HG03520 (cell line): ENCODE measurements around the gene IL17REL.

Experiments used
- ATAC-seq: cut with Tn5 transposase; IDR thresholded peaks from one replicate; pipeline ENCODE4 v1.9.1; 2021; ENCODE audit warnings: mild to moderate bottlenecking, moderate library complexity; ENCODE audit not compliant: unreplicated experiment

IL17REL gene

DNA sequence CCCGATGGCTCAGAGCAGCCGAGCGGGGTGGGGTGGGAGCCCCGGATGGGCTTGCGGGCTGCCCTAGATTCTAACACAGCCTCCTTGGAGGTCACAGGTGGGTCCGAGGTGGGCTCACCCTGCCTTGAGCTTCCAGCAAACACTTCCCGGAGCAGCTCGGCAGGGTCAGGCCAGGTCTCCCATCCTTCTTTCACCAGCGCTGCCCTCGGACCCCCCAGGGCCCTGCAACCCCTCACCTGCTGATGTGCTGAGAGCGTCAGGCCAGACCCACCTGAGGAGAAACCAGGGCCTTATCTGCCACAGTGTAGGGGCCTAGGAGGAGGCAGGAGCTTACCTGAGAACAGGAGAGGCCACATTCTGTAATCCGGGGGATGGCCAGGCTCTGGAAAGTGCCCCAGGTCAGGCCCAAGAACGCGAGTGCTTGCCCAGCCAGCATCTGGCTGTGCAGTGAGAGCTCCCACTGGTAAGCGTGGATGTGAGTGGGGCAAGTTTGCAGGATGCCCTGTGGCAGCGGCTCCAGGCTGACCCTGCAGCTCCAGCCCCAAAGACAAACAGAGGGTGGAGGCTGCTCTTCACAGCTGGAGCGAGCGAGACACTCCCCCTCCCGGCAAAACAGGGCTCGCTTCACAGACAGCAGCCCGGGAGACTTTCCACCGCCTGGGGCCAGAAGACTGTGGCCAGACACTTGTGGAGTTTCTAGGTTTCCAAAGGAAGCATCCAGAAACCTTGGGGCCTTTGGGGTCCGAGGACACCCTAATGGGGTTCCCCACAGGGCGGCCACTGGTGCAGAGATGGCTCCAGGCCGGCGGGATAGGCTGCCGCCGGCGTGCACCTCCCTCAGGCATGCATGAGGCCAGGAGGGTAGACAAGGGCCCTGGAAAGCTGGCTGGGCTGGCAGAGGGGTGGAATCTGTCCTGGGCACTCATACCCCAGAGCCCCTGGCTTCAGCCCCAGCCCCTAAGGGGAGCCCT, at the start of gene IL17REL:
IL17REL (minus strand) TSS at position 555 of the 971 bp plus-strand sequence; CDS start at position 436, 119 bp downstream.
- ATAC-seq: no peak

DNA sequence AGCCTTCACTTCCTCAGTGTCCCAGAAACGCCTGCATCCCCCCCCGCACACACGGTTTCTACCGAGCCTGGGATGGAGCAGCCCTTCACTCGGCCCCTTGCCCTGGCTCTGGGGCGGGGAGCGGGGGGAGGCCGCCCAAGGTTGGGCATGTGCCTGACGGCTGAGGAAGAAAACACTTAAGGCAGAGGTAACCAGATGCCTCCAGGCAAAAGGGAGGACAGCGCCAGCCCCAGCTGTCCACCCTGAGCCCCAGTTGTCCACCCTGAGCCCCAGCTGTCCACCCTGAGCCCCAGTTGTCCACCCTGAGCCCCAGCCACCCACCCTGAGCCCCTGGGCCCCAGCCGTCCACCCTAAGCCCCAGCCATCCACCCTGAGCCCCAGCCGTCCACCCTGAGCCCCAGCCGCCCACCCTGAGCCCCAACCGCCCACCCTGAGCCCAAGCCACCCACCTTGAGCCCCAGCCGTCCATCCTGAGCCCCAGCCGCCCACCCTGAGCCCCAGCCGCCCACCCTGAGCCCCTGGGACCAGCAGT, 49.3 kb upstream of the IL17REL start:
- ATAC-seq: no peak

DNA sequence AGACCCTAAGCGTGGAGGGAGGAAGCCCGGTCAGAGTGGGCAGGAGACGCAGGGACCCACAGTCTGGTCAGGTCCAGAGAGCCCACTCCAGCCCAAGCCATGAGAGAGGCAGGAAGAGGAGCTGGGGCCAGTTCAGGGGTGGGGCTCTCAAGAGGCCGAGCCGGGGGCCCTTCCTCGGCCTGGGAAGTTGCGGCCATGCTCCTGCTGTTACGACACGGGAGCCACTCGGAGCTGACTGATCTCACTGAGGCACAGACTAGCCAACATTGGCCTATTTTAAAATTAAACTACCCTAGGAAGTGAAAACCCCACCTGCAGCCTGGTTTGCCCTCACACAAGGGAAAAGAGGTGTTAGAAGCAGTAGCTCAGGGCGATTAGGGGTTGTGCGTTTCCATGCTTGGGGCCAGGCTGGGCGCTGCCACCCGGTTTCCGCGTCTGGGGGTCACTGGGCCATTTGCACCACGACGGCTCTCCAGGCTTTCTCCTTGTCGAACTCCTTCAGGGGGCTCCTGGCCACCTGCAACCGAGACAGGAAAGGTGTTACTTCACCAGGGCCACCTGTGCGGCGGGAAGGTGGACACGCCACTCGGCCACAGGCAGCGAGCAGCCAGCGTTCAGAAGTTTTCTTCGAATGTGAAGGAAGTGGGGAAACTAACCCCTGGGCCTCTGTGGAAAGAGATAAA, 48.7 kb upstream of the IL17REL start:
- ATAC-seq: no peak

DNA sequence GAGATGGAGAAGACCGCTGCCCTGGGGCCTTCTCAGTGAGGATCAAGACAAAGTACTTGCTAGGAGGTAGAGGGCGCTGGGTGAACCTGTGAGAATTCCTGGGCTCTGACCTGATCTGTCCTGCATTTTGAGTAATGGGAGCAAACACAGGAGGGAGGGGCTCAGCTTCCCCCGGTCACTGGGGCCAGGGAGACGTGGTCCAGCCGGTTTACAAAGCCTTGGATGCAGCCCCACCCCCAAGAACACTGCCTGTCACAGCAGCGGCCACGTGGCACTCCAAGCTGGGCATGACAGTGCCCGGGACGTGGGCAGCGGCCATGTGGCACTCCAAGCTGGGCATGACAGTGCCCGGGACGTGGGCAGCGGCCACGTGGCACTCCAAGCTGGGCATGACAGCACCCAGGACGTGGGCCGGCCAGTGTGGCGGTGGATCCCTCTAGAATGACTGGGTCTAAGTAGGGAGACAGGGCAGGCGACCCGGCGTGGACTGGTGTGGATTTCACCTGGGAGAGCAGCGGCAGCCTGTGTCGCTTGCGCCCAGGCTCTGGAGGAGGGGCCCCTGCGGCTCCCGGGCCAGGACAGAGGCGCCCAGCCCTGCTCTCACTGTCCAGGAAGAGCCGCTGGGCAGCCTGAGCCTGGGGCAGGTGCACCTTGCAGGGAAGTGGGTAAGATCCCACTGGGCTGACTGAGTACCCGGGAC, 48.0 kb upstream of the IL17REL start:
- no peak for ATAC-seq

DNA sequence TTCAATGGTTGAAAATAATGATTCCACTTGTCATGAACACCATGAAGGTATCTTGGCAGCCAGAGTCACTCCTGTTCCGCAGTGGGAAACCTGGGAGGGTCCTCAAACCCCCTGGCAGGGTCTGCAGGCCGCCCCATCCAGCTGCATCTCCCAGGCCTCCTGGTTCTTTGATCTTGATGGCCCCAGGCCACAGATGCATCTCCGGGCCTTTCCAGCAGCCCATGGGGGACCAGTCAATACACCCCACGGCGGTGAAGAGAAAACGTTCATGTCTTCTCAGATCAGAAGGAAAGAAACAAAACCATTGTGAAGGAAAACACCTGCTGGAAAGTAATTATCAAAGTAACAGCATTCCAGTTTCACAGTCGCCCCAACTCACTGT, 47.3 kb upstream of the IL17REL start:
- no peak for ATAC-seq

DNA sequence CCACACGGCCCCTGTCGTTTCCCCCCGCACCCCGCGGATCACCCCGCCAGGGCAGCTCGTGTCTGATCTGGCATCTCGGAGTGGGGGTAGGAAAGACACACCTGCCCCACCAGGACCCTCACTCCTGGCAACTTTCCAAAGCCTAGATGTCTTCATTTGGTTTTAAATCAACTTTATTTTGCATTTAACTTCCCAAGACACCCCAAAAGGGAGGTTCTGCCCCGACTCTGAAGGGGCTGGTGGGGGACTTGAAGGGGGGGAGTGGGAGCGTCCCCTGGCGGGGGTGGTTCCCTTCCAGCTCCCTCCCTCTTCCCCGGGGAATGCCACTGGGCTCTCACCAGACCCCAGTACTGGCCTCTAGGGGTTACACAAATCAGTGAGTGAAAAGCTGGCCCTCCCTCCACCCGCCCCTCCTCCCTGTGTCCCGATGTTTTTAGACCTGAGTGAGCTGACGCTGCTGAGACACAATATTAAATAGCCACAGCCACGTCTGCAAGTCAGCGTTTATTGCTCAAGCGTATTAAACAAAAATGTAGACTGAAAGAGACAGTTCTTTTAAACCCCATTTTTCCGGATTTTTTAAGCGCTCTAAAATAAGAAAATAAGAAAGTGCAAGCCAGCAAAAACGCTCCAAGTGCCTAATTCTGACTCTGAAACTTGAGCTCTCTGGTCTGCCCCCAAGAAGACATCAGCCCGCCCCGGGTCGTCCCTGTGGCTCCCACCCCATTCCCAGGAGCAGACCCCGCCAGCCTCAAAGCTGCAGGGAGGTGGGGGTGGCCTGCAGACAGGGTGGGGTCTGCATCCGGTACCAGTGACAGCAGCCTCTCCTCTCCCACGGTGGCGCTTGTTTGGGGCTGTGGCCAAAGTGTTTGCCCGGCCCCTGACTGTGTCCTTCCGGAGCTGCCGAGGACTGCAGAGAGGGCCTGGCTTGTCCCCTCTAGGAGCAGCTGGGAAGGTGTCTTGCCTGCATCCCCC, 46.6 kb upstream of the IL17REL start:
- no peak for ATAC-seq

DNA sequence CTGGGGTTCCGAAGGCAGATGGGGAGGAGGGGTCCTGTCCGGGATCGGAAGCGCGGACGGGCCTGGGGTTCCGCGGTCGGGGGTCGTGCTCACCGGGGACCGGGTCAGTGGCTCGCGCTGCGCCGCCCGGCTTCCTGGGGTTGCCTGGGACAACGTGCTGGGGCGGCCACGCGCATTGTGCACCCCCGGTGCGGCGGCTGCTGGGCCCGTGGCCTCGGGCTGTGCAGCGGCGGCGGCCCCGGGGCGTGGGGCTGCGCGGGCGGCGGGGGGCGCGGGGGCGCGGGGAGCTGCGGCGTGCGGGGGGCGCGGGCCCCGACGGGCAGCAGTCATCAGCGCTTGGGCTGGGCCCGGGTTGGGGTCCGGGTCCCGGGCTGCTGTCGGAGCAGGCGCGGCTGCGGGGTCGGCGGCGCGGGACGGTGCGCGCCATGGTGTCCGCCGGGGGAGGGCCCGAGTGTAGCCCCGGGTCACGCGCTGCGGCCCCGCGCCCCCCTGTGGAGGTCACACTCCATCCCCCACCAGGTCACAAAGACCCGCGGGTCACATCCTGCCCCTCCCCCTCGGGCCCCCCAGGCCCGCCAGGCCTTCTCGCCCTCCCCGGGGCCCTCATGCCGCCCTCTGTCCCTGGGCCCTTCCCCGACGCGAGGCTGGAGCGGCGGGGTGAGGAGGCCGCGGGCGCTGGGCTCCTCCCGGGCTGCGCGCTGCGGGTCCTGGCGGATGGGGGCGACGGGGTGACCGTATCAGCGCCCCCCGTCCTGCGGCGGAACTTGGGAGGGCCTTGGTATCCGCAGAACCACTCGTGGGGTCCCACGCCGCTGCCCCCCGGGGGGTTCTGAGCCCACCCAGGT, 45.7 kb upstream of the IL17REL start, which contains the start of gene TTLL8:
TTLL8 (minus strand) TSS at position 238 of the 845 bp plus-strand sequence.
- ATAC-seq: no peak

DNA sequence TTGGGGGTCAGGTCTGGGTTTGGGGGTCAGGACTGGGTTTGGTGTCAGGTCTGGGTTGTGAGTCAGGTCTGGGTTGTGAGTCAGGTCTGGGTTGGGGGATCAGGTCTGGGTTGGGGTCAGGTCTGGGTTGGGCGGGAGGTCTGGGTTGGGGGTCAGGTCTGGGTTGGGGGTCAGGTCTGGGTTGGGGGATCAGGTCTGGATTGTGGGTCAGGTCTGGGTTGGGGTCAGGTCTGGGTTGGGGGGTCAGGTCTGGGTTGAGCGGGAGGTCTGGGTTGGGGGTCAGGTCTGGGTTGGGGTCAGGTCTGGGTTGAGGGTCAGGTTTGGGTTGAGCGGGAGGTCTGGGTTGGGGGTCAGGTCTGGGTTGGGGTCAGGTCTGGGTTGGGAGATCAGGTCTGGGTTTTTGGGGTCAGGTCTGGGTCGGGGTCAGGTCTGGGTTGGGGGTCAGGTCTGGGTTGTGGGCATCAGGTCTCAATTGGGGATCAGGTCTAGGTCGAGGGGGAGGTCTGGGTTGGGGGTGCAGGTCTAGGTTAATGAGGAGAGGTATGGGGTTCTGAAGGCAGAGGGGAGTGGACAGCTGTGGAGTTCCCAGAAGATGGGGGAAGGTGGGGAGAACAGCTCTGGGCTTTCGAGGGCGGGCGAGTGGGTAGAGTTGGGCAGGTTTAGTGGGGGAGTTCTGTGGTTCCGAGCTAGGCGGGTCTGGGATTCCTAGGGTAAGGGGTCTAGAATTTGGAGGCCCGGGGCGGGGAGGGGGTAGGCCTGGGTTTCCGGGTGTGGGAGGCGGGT, 44.9 kb upstream of the IL17REL start:
- ATAC-seq: no peak

DNA sequence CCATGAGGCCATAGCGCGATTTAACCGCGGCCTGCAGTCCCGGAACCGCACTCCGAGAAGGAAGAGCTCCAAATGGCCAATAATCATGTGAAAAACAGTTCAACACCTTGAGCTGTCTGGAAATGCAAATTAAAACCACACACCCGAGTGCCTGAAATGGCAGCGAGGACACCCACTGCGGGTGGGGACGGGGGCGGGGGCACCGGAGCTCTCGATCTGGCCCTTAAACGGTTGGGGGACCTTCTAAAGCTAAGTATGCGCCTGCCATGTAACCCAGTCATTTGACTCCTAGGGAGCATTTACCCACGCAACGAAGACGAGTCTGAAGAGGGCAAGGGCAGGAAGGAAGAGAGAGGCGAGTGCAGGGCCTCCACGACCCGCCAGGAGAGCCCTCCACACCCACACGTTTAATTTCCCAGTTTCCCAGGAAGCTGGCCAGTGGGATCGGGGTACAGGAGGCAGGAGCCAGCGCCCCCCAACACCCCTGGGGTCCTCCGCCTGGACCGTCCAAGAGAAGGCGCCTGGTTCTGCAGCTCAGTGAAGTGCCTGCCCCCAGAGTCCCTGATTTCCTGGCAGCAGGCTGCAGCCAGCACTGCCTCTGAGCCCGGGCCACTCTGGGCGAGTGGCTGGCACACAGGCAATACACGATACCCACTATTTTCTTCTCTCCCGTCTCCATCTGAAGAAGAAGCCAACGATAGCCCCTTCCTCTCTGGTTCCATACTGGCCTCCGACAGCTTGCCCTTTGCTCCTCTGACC, 43.8 kb upstream of the IL17REL start:
- no peak for ATAC-seq

DNA sequence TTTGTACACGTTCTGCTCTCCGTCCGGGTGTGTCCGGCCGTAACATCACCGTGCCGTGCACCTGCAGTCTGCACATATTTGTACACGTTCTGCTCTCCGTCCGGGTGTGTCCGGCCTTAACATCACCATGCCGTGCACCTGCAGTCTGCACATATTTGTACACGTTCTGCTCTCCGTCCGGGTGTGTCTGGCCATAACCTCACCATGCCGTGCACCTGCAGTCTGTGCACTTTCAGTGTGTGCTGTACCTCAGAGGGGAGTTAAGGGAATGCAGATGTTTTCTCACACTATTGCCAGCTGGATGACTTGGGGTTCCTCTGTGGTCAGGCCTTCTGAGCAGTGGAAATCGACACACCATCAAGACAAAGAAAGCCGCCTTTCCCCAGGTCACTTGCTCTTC, 41.3 kb upstream of the IL17REL start:
- ATAC-seq: no peak

DNA sequence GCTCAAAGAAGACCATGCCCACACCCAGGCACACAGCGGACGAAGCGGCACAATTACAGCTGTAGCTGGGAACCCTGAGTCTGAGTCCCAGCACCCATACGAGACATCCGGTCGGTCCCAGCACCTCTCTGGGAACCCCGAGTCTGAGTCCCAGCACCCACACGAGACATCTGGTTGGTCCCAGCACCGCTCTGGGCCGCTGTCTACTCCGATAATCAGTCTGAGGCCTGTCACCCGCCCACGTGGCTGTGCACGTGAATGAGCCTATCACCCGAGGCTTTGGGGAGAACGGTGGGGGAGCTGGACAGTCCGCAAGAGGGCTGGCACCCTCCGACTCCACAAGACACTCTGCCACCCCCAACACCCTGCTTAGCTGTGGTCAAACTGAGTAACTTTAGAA, 39.4 kb upstream of the IL17REL start:
- no peak for ATAC-seq

DNA sequence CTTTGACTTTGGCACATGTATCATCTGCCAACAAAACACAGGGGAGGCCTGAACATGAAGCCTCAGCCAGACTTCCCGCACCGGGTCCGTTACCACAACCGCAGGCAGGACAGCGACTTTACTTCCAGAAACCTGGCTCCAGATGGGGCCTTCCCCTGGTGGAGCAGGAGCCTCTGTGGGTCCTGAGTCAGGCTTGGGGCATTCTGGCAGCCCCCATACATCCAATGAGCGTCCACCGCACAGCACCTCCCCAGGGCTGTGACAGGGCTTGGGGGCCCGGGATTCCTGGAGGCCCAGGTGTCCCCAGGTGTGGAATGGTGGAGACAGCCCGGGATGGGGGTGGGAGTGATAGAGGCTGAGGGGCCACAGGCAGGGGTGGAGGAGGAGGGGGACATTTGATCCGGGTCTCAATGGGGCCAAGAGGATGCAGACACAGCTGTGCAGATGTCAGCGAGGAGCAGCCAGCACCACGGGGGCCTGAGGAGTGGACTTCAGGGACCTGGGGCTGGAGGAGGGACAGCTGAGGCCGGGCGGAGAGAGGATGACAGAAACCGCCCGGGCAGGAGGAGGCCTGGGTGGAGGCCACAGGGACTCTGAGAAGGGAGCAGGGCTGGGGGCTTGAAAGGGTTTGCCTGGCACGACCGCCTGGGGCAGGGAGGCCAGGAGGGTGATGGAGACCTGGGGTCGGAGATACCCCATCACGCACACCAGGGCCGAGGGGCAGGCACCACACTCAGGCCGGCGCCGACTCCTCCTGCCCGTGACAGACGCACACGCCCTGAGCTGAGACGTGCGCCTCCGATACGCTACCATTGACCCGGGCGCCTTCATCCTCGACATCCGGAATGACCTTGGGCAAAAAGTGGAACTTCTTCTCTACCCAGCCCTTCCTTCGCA, 37.0 kb upstream of the IL17REL start:
- no peak for ATAC-seq

DNA sequence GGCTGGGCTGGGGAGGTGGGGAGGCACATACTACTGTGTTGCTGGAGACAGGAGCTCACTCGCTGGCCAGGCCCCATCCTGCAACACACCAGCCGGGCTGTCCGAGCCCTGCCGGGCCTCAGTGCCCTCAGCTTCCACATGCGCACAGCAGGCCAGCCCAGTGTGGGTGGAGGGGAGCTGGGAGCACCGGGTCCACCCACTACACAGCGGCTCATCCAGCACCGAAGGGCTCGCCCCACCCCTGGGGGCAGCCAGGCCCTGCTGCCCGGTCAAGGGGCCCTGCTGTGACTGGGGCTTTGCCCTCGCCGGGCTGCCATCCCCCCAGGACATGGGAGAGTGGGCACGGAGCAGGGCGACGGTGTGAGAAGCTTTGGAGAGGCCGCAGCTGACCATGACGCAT, 36.3 kb upstream of the IL17REL start:
- ATAC-seq: no peak

DNA sequence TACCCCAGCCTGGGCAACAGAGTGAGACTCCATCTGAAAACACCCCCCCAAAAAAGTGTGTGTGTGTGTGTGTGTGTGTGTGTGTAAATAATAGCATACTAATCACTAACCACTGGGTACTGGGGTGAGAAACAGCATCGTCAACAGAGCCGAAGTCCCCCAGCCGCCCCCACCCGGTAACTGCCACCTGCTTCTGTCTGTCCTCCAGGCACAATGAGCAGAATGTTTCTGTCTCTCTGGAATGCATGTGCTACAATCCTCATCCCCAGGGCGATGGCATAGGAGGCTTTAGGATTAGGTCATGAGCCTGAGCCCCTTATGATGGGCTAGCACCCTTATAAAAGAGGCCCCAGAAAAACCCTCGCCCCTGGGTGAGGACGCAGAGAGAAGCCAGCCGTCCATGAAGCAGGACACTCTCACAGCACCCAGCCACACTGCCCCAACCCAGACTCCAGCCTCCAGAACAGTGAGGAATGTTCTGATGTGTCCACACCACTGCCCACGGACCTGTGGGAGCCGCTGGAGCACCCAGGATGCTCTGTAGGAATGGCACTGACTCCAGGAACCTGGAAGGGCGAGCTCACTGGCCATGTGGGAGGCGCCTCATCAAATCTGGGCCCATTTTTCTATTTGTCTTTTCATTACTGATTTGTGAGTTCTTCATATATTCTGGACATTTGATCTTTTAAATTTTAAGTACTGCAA, 35.6 kb upstream of the IL17REL start:
- ATAC-seq: no peak

DNA sequence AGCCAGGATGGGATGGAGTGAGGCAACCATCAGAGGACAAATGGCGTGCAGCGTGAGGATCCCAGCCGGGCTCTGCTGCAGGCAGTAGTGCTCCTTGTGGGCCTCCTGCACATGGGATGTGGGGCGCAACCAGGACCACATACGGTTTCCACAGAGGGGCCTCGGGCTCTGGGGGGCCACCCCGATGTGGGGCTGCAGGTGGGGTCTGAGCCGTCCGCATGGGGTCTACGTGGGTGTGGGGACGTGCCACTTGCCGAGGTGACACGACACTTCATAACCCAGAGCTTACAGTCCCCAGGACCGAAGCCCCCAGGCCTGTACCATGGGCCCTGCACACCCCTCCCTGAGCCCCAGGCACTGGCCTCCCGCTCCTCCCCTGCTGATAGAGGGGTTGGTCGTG, 34.8 kb upstream of the IL17REL start:
- no peak for ATAC-seq
